ENCODE results near the gene ALPI.

DNA sequence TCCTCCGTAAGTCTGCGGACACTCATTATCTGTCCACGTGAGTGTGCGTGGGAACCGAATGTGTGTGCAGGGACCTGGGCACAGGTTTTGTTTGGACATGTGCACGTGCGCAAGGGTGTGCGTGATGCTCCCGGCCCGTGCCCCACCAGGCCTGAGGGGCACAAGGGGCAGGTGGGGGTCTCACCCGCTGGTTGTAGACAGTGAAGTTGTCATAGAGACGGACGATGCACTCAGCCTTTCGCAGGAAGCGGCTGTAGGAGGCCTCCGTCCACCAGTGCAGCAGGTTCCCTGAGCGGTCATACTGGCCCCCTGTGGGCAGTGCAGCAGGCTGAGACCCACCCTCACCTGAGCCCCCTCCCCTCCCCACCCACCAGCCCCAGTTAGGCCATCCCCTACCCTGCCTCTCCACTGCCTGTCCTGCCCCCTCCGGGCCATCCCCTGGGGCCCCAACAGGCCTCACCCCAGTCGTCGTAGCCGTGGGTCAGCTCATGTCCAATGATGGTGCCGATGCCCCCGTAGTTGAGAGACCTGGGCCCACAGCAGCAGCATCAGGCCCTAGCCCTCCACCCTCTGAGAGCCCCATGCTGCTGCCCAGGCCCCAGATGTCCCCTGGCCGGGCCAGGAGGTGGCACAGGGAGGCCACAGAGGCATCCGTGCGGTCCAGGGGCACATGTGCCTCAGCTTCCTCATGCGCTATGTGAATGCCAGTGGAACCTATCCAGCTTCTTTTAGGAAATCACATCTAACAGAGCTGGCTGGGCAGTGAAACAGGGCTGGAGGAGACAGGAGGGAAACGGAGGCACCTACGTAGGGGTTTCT, 25.6 kb downstream of the ALPI start:
- TF ChIP-seq EP300 (IDR thresholded peaks at IDR 0.05): no peak
- TF ChIP-seq POLR2AphosphoS5 (IDR thresholded peaks at IDR 0.05): no peak
